Liver (tissue), 3 donors: ENCODE measurements around the gene SPRR1A.

Source experiments
- EGR1 ChIP-seq, 2 donors: IDR thresholded peaks; 2 replicates each; pipeline ENCODE4 v1.6.1; 2016 to 2018; ENCODE audit warnings: antibody characterized with exemption in 2 of 2, low read depth in 2 of 2
- NR2F2 ChIP-seq: IDR thresholded peaks from 2 replicates; pipeline ENCODE4 v1.6.1; 2016; ENCODE audit warnings: antibody characterized with exemption
- RAD21 ChIP-seq, 2 donors: IDR thresholded peaks; 2 replicates each; pipeline ENCODE4 v1.6.1; 2016; ENCODE audit warnings: antibody characterized with exemption in 2 of 2, mild to moderate bottlenecking in 2 of 2
- RXRA ChIP-seq, 2 donors: IDR thresholded peaks; 2 replicates each; pipeline ENCODE4 v1.6.1; 2017 to 2018; ENCODE audit warnings: antibody characterized with exemption in 2 of 2, mild to moderate bottlenecking in 1 of 2
- YY1 ChIP-seq: IDR thresholded peaks from 2 replicates; pipeline ENCODE4 v1.6.1; 2016; ENCODE audit warnings: antibody characterized with exemption, mild to moderate bottlenecking
- TF ChIP-seq, protein P1 (sequence below): fragments of 150-350 bp; IDR thresholded peaks from 2 replicates; pipeline ENCODE4 v1.5.1; 2017; ENCODE audit warnings: improper control_type of control experiment, low read depth, low read length; ENCODE audit not compliant: missing input control
- TF ChIP-seq, protein P2 (sequence below): IDR thresholded peaks from 2 replicates; pipeline ENCODE4 v1.6.1; 2016; ENCODE audit warnings: antibody characterized with exemption
- TF ChIP-seq, protein P3 (sequence below): IDR thresholded peaks from 2 replicates; pipeline ENCODE4 v1.6.1; 2016; ENCODE audit warnings: antibody characterized with exemption, mild to moderate bottlenecking
- TF ChIP-seq, protein P4 (sequence below): IDR thresholded peaks from 2 replicates; pipeline ENCODE4 v1.6.1; 2016; ENCODE audit warnings: antibody characterized with exemption
- donor health status: healthy.
- donor health status: healthy.

DNA sequence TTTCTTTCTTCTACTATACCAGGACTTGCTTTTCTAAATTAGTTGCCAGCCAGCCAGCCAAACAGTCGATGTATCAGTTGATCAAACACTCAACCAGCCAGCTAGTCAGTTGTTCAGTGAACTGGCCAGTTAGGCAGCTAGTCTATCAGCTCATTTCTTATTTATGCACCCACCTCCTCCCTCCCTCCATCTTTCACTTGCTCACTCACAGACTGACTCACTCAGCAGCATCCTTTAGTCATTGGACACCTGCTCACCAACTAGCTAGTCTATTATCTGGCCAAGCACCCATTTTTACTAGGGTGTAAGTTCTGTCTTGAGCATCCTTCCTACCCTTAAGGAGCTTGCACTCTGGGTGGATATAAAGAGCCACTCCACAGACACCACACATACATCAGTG is 19.3 kb upstream of the SPRR1A start:
- TF ChIP-seq, protein P1, sequence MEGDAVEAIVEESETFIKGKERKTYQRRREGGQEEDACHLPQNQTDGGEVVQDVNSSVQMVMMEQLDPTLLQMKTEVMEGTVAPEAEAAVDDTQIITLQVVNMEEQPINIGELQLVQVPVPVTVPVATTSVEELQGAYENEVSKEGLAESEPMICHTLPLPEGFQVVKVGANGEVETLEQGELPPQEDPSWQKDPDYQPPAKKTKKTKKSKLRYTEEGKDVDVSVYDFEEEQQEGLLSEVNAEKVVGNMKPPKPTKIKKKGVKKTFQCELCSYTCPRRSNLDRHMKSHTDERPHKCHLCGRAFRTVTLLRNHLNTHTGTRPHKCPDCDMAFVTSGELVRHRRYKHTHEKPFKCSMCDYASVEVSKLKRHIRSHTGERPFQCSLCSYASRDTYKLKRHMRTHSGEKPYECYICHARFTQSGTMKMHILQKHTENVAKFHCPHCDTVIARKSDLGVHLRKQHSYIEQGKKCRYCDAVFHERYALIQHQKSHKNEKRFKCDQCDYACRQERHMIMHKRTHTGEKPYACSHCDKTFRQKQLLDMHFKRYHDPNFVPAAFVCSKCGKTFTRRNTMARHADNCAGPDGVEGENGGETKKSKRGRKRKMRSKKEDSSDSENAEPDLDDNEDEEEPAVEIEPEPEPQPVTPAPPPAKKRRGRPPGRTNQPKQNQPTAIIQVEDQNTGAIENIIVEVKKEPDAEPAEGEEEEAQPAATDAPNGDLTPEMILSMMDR, result no peak
- TF ChIP-seq, protein P2, sequence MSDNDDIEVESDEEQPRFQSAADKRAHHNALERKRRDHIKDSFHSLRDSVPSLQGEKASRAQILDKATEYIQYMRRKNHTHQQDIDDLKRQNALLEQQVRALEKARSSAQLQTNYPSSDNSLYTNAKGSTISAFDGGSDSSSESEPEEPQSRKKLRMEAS, result no peak
- no peak for TF ChIP-seq RAD21 (IDR thresholded peaks at IDR 0.05)
- no peak for TF ChIP-seq RXRA (IDR thresholded peaks at IDR 0.05)
- TF ChIP-seq NR2F2, result no peak
- TF ChIP-seq, protein P3, sequence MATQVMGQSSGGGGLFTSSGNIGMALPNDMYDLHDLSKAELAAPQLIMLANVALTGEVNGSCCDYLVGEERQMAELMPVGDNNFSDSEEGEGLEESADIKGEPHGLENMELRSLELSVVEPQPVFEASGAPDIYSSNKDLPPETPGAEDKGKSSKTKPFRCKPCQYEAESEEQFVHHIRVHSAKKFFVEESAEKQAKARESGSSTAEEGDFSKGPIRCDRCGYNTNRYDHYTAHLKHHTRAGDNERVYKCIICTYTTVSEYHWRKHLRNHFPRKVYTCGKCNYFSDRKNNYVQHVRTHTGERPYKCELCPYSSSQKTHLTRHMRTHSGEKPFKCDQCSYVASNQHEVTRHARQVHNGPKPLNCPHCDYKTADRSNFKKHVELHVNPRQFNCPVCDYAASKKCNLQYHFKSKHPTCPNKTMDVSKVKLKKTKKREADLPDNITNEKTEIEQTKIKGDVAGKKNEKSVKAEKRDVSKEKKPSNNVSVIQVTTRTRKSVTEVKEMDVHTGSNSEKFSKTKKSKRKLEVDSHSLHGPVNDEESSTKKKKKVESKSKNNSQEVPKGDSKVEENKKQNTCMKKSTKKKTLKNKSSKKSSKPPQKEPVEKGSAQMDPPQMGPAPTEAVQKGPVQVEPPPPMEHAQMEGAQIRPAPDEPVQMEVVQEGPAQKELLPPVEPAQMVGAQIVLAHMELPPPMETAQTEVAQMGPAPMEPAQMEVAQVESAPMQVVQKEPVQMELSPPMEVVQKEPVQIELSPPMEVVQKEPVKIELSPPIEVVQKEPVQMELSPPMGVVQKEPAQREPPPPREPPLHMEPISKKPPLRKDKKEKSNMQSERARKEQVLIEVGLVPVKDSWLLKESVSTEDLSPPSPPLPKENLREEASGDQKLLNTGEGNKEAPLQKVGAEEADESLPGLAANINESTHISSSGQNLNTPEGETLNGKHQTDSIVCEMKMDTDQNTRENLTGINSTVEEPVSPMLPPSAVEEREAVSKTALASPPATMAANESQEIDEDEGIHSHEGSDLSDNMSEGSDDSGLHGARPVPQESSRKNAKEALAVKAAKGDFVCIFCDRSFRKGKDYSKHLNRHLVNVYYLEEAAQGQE, result no peak
- TF ChIP-seq, protein P4, sequence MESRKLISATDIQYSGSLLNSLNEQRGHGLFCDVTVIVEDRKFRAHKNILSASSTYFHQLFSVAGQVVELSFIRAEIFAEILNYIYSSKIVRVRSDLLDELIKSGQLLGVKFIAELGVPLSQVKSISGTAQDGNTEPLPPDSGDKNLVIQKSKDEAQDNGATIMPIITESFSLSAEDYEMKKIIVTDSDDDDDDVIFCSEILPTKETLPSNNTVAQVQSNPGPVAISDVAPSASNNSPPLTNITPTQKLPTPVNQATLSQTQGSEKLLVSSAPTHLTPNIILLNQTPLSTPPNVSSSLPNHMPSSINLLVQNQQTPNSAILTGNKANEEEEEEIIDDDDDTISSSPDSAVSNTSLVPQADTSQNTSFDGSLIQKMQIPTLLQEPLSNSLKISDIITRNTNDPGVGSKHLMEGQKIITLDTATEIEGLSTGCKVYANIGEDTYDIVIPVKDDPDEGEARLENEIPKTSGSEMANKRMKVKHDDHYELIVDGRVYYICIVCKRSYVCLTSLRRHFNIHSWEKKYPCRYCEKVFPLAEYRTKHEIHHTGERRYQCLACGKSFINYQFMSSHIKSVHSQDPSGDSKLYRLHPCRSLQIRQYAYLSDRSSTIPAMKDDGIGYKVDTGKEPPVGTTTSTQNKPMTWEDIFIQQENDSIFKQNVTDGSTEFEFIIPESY, result no peak
- TF ChIP-seq EGR1 (IDR thresholded peaks at IDR 0.05; ENCODE audit: low read depth in 2 of 2), result no peak
- no peak for TF ChIP-seq YY1
